ENCODE results near the gene COMMD10.

Gene COMMD10

GRCh38 chr5:116046823-116047222 is 38.0 kb upstream of the COMMD10 start:
- TF ChIP-seq FOXP2 (optimal IDR thresholded peaks at IDR 0.05; ENCODE audit: control extremely low read depth, extremely low read length, insufficient read depth) (no peak), POLR2AphosphoS5 (IDR thresholded peaks at IDR 0.05; ENCODE audit: borderline replicate concordance, low read depth, low read length) (no peak), EZH2 (IDR thresholded peaks at IDR 0.05) (no peak)
- H3K27ac ChIP-seq = no peak overlapping the region
- no peak for DNase-seq (ENCODE audit: low read depth, low spot score)
- no peak overlapping the region for H3K9ac ChIP-seq (ENCODE audit: insufficient read length)
- no peak overlapping the region for H3K4me3 ChIP-seq
- no peaks in the 10 kb centered on the region for H3K9me3 ChIP-seq (ENCODE audit: low read depth, low read length)
- no peaks in the 10 kb centered on the region for H3K36me3 ChIP-seq (ENCODE audit: insufficient read depth, low read length)

DNA sequence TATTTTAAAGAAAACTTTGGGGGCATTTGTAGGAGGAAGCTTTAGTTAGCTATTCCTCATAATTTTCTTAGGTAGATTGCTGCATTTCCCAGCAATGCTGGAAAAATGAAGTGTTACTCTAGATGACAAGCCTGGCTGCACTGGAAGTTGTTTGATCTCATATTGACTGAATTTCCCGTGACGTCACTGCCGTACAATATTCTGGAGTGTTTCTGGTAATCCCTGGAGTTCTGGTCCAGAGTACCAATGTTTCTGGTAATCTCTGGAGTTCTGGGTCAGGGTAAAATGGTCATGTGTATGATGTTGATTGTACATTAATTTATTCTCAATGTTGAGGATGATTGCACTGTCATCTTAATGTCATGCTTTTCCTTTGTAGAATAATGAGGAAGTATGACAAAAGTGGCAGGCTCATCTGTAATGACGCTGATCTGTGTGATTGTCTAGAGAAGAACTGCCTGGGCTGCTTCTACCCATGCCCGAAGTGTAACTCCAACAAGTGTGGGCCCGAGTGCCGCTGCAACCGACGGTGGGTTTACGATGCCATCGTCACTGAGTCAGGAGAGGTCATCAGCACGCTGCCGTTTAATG is 26.4 kb upstream of the COMMD10 start:
- no peak overlapping the region for H3K9ac ChIP-seq (ENCODE audit: insufficient read length)
- DNase-seq (ENCODE audit: low read depth, low spot score) = no peak
- H3K9me3 ChIP-seq (ENCODE audit: low read depth, low read length) = no peaks in the 10 kb centered on the region
- H3K36me3 ChIP-seq (ENCODE audit: insufficient read depth, low read length) = no peaks in the 10 kb centered on the region
- H3K4me3 ChIP-seq = no peak overlapping the region
- TF ChIP-seq POLR2AphosphoS5 (IDR thresholded peaks at IDR 0.05; ENCODE audit: borderline replicate concordance, low read depth, low read length) = no peak
- TF ChIP-seq EZH2 (IDR thresholded peaks at IDR 0.05) = no peak
- TF ChIP-seq FOXP2 (optimal IDR thresholded peaks at IDR 0.05; ENCODE audit: control extremely low read depth, extremely low read length, insufficient read depth) = no peak
- no peak overlapping the region for H3K27ac ChIP-seq

DNA sequence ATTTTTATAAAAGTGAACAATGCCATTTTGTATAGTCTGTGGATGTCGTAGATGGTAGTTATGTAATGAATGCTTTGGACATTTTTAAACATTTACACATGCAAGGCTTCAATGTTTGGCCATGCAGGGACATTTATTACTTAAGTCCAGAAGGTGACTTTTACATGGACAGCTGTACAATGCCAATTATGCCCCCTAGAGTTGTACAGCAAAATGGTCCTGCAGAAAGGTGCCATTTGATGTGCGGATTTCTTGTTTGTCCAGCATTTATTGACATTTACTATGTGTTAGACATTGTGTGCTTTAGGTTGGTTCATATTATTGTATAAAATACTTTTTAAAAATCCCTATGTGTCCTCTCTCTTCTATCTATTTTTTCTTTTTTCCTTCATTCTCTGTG is 22.5 kb upstream of the COMMD10 start:
- no peak overlapping the region for H3K9ac ChIP-seq (ENCODE audit: insufficient read length)
- H3K36me3 ChIP-seq (ENCODE audit: insufficient read depth, low read length) = no peaks in the 10 kb centered on the region
- DNase-seq (ENCODE audit: low read depth, low spot score) = no peak
- TF ChIP-seq FOXP2 (optimal IDR thresholded peaks at IDR 0.05; ENCODE audit: control extremely low read depth, extremely low read length, insufficient read depth) = no peak
- no peak for TF ChIP-seq EZH2 (IDR thresholded peaks at IDR 0.05)
- no peak for TF ChIP-seq POLR2AphosphoS5 (IDR thresholded peaks at IDR 0.05; ENCODE audit: borderline replicate concordance, low read depth, low read length)
- H3K9me3 ChIP-seq (ENCODE audit: low read depth, low read length) = no peaks in the 10 kb centered on the region
- no peak overlapping the region for H3K4me3 ChIP-seq
- no peak overlapping the region for H3K27ac ChIP-seq

GRCh38 chr5:116063950-116064349 is 20.9 kb upstream of the COMMD10 start:
- DNase-seq (ENCODE audit: low read depth, low spot score) = no peak

GRCh38 chr5:116068028-116068632 is 16.7 kb upstream of the COMMD10 start:
- Histone ChIP-seq H3K27ac (no peak overlapping the region), H3K9ac (ENCODE audit: insufficient read length) (no peak overlapping the region), H3K4me3 (no peak overlapping the region), H3K9me3 (ENCODE audit: low read depth, low read length) (no peaks in the 10 kb centered on the region), H3K36me3 (ENCODE audit: insufficient read depth, low read length) (no peaks in the 10 kb centered on the region)
- peak; percentile 66 for DNase-seq (ENCODE audit: low read depth, low spot score)
- TF ChIP-seq POLR2AphosphoS5 (IDR thresholded peaks at IDR 0.05; ENCODE audit: borderline replicate concordance, low read depth, low read length) (no peak), EZH2 (IDR thresholded peaks at IDR 0.05) (no peak), FOXP2 (optimal IDR thresholded peaks at IDR 0.05; ENCODE audit: control extremely low read depth, extremely low read length, insufficient read depth) (no peak)

More at GRCh38 chr5:116063950-116064349, 20.9 kb upstream of the COMMD10 start:
- Histone ChIP-seq H3K36me3 (ENCODE audit: insufficient read depth, low read length) (no peaks in the 10 kb centered on the region), H3K9ac (ENCODE audit: insufficient read length) (no peak overlapping the region), H3K27ac (no peak overlapping the region), H3K4me3 (no peak overlapping the region), H3K9me3 (ENCODE audit: low read depth, low read length) (no peaks in the 10 kb centered on the region)
- no peak for TF ChIP-seq FOXP2 (optimal IDR thresholded peaks at IDR 0.05; ENCODE audit: control extremely low read depth, extremely low read length, insufficient read depth)
- TF ChIP-seq POLR2AphosphoS5 (IDR thresholded peaks at IDR 0.05; ENCODE audit: borderline replicate concordance, low read depth, low read length) = no peak
- TF ChIP-seq EZH2 (IDR thresholded peaks at IDR 0.05) = no peak

DNA sequence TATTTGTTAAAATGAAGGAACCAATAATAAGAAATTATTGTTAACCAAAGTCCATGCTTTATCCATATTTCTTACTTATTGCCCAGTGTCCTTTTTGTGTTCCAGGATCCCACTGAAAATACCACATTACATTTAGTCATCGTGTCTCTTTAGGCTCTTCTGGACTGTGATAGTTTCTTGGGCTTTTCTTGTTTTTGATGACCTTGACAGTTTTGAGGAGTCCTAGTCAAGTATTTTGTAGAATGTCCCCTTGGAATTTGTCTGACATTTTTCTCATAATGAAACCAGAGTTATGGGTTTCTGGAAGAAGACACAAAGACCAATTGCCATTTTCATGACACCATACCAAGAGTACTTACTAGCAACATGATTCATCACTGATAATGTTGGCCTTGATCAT is 13.6 kb upstream of the COMMD10 start:
- no peak for TF ChIP-seq EZH2 (IDR thresholded peaks at IDR 0.05)
- TF ChIP-seq POLR2AphosphoS5 (IDR thresholded peaks at IDR 0.05; ENCODE audit: borderline replicate concordance, low read depth, low read length) = no peak
- no peak for TF ChIP-seq FOXP2 (optimal IDR thresholded peaks at IDR 0.05; ENCODE audit: control extremely low read depth, extremely low read length, insufficient read depth)
- Histone ChIP-seq H3K9me3 (ENCODE audit: low read depth, low read length) (no peaks in the 10 kb centered on the region), H3K9ac (ENCODE audit: insufficient read length) (no peak overlapping the region), H3K4me3 (no peak overlapping the region), H3K36me3 (ENCODE audit: insufficient read depth, low read length) (no peaks in the 10 kb centered on the region), H3K27ac (no peak overlapping the region)
- no peak for DNase-seq (ENCODE audit: low read depth, low spot score)

- Histone ChIP-seq H3K36me3 (ENCODE audit: insufficient read depth, low read length) (no peaks in the 10 kb centered on the region), H3K9ac (ENCODE audit: insufficient read length) (no peak overlapping the region), H3K9me3 (ENCODE audit: low read depth, low read length) (no peaks in the 10 kb centered on the region), H3K27ac (no peak overlapping the region), H3K4me3 (no peak overlapping the region)
- DNase-seq (ENCODE audit: low read depth, low spot score) = no peak
- TF ChIP-seq EZH2 (IDR thresholded peaks at IDR 0.05) = no peak
- no peak for TF ChIP-seq POLR2AphosphoS5 (IDR thresholded peaks at IDR 0.05; ENCODE audit: borderline replicate concordance, low read depth, low read length)
- no peak for TF ChIP-seq FOXP2 (optimal IDR thresholded peaks at IDR 0.05; ENCODE audit: control extremely low read depth, extremely low read length, insufficient read depth)
Observed at GRCh38 chr5:116075191-116075831, 9.5 kb upstream of the COMMD10 start.

DNA sequence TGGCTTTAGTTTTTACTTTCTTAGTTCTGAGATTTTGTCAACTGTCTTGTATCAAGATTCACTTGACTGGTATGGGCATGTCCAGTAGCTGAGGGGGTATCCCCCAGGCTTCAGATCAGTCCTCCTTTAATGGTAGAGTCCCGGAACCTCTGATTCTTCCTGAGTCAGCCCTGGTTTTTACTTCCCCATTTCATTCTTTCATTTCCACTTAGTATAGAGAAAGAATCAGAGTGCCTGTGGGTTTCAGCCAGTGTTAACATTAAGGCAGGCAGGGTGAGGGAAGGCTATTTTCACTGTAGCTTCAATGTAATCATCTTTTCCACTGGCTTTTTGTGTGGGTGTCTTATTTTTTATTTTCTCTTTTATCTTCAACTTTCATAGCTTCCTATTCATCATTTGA is 8.3 kb upstream of the COMMD10 start:
- Histone ChIP-seq H3K4me3 (no peak overlapping the region), H3K9me3 (ENCODE audit: low read depth, low read length) (no peaks in the 10 kb centered on the region), H3K9ac (ENCODE audit: insufficient read length) (no peak overlapping the region), H3K27ac (no peak overlapping the region), H3K36me3 (ENCODE audit: insufficient read depth, low read length) (no peaks in the 10 kb centered on the region)
- DNase-seq (ENCODE audit: low read depth, low spot score) = no peak
- TF ChIP-seq FOXP2 (optimal IDR thresholded peaks at IDR 0.05; ENCODE audit: control extremely low read depth, extremely low read length, insufficient read depth) = no peak
- no peak for TF ChIP-seq POLR2AphosphoS5 (IDR thresholded peaks at IDR 0.05; ENCODE audit: borderline replicate concordance, low read depth, low read length)
- no peak for TF ChIP-seq EZH2 (IDR thresholded peaks at IDR 0.05)
